Suprapubic skin (tissue), 4 donors: ENCODE measurements around the gene RSRC2.

Source experiments
- EP300 ChIP-seq: sonication (generic); formaldehyde crosslinking; IDR thresholded peaks from one replicate; pipeline ENCODE4 v1.6.1; 2017; ENCODE audit warnings: antibody characterized with exemption
- POLR2A ChIP-seq, 2 donors: fragments of 450-650 bp; IDR thresholded peaks; one replicate each; pipeline ENCODE4 v1.6.1; 2017; ENCODE audit warnings: antibody characterized with exemption in 2 of 2, mild to moderate bottlenecking in 2 of 2, moderate library complexity in 2 of 2
- POLR2AphosphoS5 ChIP-seq, 3 donors: sonication (generic); formaldehyde crosslinking; IDR thresholded peaks; one replicate each; pipeline ENCODE4 v1.6.1; 2017; ENCODE audit warnings: antibody characterized with exemption in 3 of 3
- TF ChIP-seq, protein P1 (sequence below), 2 donors: fragments of 200-600 bp in 1 of 2; fragments of 450-650 bp in 1 of 2; sonication (generic) in 1 of 2; IDR thresholded peaks; one replicate each; pipeline ENCODE4 v1.5.1; 2016 to 2019; ENCODE audit warnings: antibody characterized with exemption in 2 of 2, mild to moderate bottlenecking in 1 of 2, moderate library complexity in 1 of 2

- TF ChIP-seq, protein P1, sequence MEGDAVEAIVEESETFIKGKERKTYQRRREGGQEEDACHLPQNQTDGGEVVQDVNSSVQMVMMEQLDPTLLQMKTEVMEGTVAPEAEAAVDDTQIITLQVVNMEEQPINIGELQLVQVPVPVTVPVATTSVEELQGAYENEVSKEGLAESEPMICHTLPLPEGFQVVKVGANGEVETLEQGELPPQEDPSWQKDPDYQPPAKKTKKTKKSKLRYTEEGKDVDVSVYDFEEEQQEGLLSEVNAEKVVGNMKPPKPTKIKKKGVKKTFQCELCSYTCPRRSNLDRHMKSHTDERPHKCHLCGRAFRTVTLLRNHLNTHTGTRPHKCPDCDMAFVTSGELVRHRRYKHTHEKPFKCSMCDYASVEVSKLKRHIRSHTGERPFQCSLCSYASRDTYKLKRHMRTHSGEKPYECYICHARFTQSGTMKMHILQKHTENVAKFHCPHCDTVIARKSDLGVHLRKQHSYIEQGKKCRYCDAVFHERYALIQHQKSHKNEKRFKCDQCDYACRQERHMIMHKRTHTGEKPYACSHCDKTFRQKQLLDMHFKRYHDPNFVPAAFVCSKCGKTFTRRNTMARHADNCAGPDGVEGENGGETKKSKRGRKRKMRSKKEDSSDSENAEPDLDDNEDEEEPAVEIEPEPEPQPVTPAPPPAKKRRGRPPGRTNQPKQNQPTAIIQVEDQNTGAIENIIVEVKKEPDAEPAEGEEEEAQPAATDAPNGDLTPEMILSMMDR (IDR thresholded peaks at IDR 0.05), result no peak
- no peak for TF ChIP-seq POLR2AphosphoS5 (IDR thresholded peaks at IDR 0.05)
- no peak for TF ChIP-seq EP300
- no peak for TF ChIP-seq POLR2A (IDR thresholded peaks at IDR 0.05)
Observed at GRCh38 chr12:122538496-122538895, 11.8 kb upstream of the RSRC2 start.
